Mucosa of descending colon (tissue), 3 donors: ENCODE data around the gene CDC5L. TPM values are rescaled to one million over a fixed set of nuclear protein-coding genes. Genes with fewer than 3 reads are reported as not detected.

Source experiments
- ATAC-seq: fragments of 200-7000 bp; cut with Tn5 transposase; one replicate; pipeline ENCODE4 v1.9.1; 2020; ENCODE audit warnings: mild to moderate bottlenecking, moderate library complexity
- DNase-seq, 3 donors: peaks; one replicate each; pipeline ENCODE4 v3.0.0-alpha.2; 2020
- H3K36me3 ChIP-seq: fragments of 200-600 bp; one replicate; pipeline ENCODE4 v1.8.0; 2021; ENCODE audit warnings: low read depth, mild to moderate bottlenecking
- H3K4me1 ChIP-seq: fragments of 200-600 bp; one replicate; pipeline ENCODE4 v1.8.0; 2021; ENCODE audit warnings: low read depth, mild to moderate bottlenecking
- H3K4me3 ChIP-seq: fragments of 200-600 bp; one replicate; pipeline ENCODE4 v1.8.0; 2021; ENCODE audit warnings: mild to moderate bottlenecking
- H3K9me3 ChIP-seq: fragments of 200-600 bp; one replicate; pipeline ENCODE4 v1.8.0; 2021; ENCODE audit warnings: mild to moderate bottlenecking
- intact Hi-C, 2 donors: fragments of 100-400 bp; cut with DNase I in 1 of 2; cut with micrococcal nuclease in 1 of 2; formaldehyde crosslinking; loops; one replicate each; pipeline versions ENCODE4 v1.11.0 to v1.11.1; 2022; cut with DNase I, micrococcal nuclease
- total RNA-seq, 3 donors: library from RNA; stranded (reverse); fragmentation: NEBNext Ultra II Directional in 2 of 3; extraction: Animal tissue kit (Norgen Biotek cat#: 25700) in 2 of 3; gene quantifications; one replicate each; pipeline versions ENCODE4 v1.2.1 to v1.2.4, GENCODE V29; 2021 to 2023
- TF ChIP-seq, protein P1 (sequence below): fragments of 200-600 bp; IDR thresholded peaks from one replicate; pipeline ENCODE4 v1.8.0; 2022; ENCODE audit warnings: antibody characterized with exemption, mild to moderate bottlenecking
- donor health status: DM: no; HTN: no; CAD: no; lungs with moderate emphysema.
- donor health status: DM: no; HTN: no; CAD: no.
- donor health status: DM: no; HTN: yes; CAD: no.

The CDC5L gene
- total RNA-seq, 3 donors from 2014 or later, result 16.9 to 20.7 (median 17.8) TPM

GRCh38 chr6:44377484-44377883 is 10.0 kb upstream of the CDC5L start:
- ATAC-seq, result no peak

GRCh38 chr6:44377971-44378370 is 9.5 kb upstream of the CDC5L start:
- intact Hi-C loops, result no loop called here
- Histone ChIP-seq H3K36me3 (no peaks in the 10 kb centered on the region), H3K4me1 (no peaks in the 10 kb centered on the region), H3K4me3 (no peak overlapping the region), H3K9me3 (no peaks in the 10 kb centered on the region)
- TF ChIP-seq, protein P1, sequence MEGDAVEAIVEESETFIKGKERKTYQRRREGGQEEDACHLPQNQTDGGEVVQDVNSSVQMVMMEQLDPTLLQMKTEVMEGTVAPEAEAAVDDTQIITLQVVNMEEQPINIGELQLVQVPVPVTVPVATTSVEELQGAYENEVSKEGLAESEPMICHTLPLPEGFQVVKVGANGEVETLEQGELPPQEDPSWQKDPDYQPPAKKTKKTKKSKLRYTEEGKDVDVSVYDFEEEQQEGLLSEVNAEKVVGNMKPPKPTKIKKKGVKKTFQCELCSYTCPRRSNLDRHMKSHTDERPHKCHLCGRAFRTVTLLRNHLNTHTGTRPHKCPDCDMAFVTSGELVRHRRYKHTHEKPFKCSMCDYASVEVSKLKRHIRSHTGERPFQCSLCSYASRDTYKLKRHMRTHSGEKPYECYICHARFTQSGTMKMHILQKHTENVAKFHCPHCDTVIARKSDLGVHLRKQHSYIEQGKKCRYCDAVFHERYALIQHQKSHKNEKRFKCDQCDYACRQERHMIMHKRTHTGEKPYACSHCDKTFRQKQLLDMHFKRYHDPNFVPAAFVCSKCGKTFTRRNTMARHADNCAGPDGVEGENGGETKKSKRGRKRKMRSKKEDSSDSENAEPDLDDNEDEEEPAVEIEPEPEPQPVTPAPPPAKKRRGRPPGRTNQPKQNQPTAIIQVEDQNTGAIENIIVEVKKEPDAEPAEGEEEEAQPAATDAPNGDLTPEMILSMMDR, result no peak
- DNase-seq, result no peak
- ATAC-seq, result no peak

More at GRCh38 chr6:44377484-44377883, 10.0 kb upstream of the CDC5L start:
- TF ChIP-seq, protein P1, result no peak
- no peak for DNase-seq
- no peaks in the 10 kb centered on the region for H3K4me1 ChIP-seq
- no peaks in the 10 kb centered on the region for H3K9me3 ChIP-seq
- H3K4me3 ChIP-seq, result no peak overlapping the region
- intact Hi-C loops, result no loop called here
- no peaks in the 10 kb centered on the region for H3K36me3 ChIP-seq

DNA sequence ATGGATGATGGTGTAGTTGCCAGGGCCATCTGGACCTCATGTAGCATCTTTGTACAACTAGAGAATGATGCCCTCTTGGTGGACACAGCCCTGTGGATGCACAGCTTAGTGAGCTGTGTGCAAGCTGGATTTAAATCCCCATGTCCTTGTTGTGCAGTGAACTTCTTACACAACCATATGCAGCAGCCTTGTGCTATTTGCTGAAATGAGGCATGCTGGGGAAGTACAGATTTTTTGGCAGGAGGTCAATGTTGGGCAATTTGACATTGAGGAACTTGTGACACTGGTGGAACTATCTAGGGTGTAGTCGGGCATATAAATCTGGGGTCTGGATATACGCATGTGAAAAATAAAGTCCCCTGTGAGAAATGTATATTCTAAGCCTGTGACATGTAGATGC is 5.8 kb upstream of the CDC5L start:
- TF ChIP-seq, protein P1, result no peak
- no peaks in the 10 kb centered on the region for H3K9me3 ChIP-seq
- H3K4me1 ChIP-seq, result peaks cover 5% of the 10 kb centered on the region
- intact Hi-C loops, result no loop called here
- H3K36me3 ChIP-seq, result no peaks in the 10 kb centered on the region
- H3K4me3 ChIP-seq, result no peak overlapping the region
- DNase-seq, result peak in 1 of 3 donors; percentile 24
- peak; percentile 34 for ATAC-seq

DNA sequence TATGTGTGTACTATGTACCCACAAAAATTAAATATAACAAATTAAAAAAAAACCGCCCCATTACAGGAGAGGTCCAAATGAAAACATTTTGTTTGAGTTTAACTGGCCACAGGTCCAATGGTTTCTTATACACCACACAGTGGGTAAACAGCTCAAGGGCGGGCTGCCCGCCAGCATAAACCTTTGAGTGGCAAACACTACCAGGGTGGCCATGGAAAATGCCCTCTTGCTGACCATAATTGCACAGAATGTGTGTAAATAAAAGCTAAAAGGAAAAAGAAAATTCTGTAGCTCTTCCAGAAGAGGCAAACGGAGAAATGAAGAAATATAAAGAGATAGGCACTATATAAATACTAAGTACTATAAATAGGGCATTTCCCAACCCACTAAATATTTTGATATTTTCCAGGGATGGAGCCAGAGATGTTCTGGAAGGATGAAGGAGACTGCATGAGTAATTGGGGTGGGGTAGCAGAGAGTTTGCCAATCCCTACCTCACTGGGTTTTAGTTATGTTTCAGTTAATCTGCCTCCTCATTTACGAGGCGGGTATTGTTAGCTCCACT is 1.1 kb upstream of the CDC5L start:
- H3K9me3 ChIP-seq, result no peaks in the 10 kb centered on the region
- no peak for ATAC-seq
- TF ChIP-seq, protein P1, result no peak
- DNase-seq, result peak in 2 of 3 donors; percentile 37 to 41
- H3K4me3 ChIP-seq, result no peak overlapping the region
- H3K4me1 ChIP-seq, result peaks cover 18% of the 10 kb centered on the region
- no peaks in the 10 kb centered on the region for H3K36me3 ChIP-seq
- intact Hi-C loops, result no loop called here

- Histone ChIP-seq H3K9me3 (no peaks in the 10 kb centered on the region), H3K4me1 (peaks cover 18% of the 10 kb centered on the region), H3K4me3 (peak overlapping the region; percentile 84), H3K36me3 (no peaks in the 10 kb centered on the region)
- intact Hi-C loops, result no loop called here
- ATAC-seq, result peak; percentile 5
- TF ChIP-seq, protein P1, result no peak
- DNase-seq, result peak in 1 of 3 donors; percentile 32
Observed at GRCh38 chr6:44386929-44387345, 569 bp upstream of the CDC5L start.

DNA sequence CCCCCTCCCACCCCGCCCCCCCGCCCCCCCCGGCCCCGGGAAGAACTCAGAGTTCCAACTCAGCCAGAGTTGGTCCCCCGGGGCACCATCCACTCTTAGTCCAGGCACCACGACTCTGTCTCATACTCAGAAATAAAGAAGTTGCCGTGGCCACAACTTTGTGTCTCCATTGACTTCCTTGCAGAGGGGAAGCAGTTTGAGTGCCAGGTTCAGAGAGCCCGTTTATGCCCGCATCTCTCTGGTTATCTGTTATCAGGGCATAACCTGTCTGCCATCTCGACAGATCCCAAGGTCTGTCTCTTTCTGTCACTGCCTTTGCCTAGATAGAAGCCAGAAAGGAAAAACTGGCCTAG is 605 bp downstream of the CDC5L start:
- TF ChIP-seq, protein P1, result no peak
- ATAC-seq (peak; percentile 6), DNase-seq (peak in 1 of 3 donors; percentile 34)
- Histone ChIP-seq H3K4me1 (peaks cover 18% of the 10 kb centered on the region), H3K9me3 (no peaks in the 10 kb centered on the region), H3K36me3 (no peaks in the 10 kb centered on the region), H3K4me3 (peak overlapping the region; percentile 84)
- intact Hi-C loops, result no loop called here
